ENCODE measurements around the gene NEMP1. TPM values are rescaled to one million over a fixed set of nuclear protein-coding genes. Genes with fewer than 3 reads are reported as not detected.

The NEMP1 gene
- total and polyA plus RNA-seq, 2 of the 13 experiments (the other 11 are each of a cell fraction or from before 2014, with no cell fraction given), result 11.4 to 12.9 TPM

- TF ChIP-seq CEBPZ (IDR thresholded peaks at IDR 0.05; ENCODE audit: low read length) (no peak), MXD4 (CRISPR knock-in tag; IDR thresholded peaks at IDR 0.05) (no peak), TBP (CRISPR knock-in tag; IDR thresholded peaks at IDR 0.05) (no peak), TBX3 (IDR thresholded peaks at IDR 0.05; ENCODE audit: borderline replicate concordance) (no peak), SETDB1 (CRISPR knock-in tag; IDR thresholded peaks at IDR 0.05; ENCODE audit: borderline replicate concordance) (no peak), MZF1 (CRISPR knock-in tag; IDR thresholded peaks at IDR 0.05; ENCODE audit: borderline replicate concordance) (no peak), MLLT10 (CRISPR knock-in tag; IDR thresholded peaks at IDR 0.05) (no peak), SKI (IDR thresholded peaks at IDR 0.05; ENCODE audit: partially characterized antibody) (no peak), AFF4 (CRISPR knock-in tag; IDR thresholded peaks at IDR 0.05) (no peak), ZC3H13 (CRISPR knock-in tag; IDR thresholded peaks at IDR 0.05) (0 out of 2 replicates have a peak, but pooled peaks have one; percentile 10), KMT2B (CRISPR knock-in tag; IDR thresholded peaks at IDR 0.05) (peak; percentile 22; the same call in 1 of the 2 replicates), FOXK1 (CRISPR knock-in tag; IDR thresholded peaks at IDR 0.05; ENCODE audit: borderline replicate concordance, low read depth) (no peak), ZNF644 (CRISPR knock-in tag; IDR thresholded peaks at IDR 0.05; ENCODE audit: low read depth) (no peak), MYC (CRISPR knock-in tag; IDR thresholded peaks at IDR 0.05; ENCODE audit: borderline replicate concordance) (peak; percentile 76)
- TF ChIP-seq, protein P1, sequence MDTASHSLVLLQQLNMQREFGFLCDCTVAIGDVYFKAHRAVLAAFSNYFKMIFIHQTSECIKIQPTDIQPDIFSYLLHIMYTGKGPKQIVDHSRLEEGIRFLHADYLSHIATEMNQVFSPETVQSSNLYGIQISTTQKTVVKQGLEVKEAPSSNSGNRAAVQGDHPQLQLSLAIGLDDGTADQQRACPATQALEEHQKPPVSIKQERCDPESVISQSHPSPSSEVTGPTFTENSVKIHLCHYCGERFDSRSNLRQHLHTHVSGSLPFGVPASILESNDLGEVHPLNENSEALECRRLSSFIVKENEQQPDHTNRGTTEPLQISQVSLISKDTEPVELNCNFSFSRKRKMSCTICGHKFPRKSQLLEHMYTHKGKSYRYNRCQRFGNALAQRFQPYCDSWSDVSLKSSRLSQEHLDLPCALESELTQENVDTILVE (CRISPR knock-in tag; IDR thresholded peaks at IDR 0.05), result no peak
- TF ChIP-seq, protein P2, sequence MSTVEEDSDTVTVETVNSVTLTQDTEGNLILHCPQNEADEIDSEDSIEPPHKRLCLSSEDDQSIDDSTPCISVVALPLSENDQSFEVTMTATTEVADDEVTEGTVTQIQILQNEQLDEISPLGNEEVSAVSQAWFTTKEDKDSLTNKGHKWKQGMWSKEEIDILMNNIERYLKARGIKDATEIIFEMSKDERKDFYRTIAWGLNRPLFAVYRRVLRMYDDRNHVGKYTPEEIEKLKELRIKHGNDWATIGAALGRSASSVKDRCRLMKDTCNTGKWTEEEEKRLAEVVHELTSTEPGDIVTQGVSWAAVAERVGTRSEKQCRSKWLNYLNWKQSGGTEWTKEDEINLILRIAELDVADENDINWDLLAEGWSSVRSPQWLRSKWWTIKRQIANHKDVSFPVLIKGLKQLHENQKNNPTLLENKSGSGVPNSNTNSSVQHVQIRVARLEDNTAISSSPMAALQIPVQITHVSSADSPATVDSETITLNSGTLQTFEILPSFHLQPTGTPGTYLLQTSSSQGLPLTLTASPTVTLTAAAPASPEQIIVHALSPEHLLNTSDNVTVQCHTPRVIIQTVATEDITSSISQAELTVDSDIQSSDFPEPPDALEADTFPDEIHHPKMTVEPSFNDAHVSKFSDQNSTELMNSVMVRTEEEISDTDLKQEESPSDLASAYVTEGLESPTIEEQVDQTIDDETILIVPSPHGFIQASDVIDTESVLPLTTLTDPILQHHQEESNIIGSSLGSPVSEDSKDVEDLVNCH (CRISPR knock-in tag; IDR thresholded peaks at IDR 0.05), result no peak
- TF ChIP-seq, protein P3, sequence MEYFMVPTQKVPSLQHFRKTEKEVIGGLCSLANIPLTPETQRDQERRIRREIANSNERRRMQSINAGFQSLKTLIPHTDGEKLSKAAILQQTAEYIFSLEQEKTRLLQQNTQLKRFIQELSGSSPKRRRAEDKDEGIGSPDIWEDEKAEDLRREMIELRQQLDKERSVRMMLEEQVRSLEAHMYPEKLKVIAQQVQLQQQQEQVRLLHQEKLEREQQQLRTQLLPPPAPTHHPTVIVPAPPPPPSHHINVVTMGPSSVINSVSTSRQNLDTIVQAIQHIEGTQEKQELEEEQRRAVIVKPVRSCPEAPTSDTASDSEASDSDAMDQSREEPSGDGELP (IDR thresholded peaks at IDR 0.05; ENCODE audit: borderline replicate concordance, low read depth), result no peak
Measured at GRCh38 chr12:57110104-57111030, 31.8 kb upstream of the NEMP1 start (continued).

Measured in HepG2 (cell line).